ENCODE measurements around the gene CHPF.

Gene CHPF

DNA sequence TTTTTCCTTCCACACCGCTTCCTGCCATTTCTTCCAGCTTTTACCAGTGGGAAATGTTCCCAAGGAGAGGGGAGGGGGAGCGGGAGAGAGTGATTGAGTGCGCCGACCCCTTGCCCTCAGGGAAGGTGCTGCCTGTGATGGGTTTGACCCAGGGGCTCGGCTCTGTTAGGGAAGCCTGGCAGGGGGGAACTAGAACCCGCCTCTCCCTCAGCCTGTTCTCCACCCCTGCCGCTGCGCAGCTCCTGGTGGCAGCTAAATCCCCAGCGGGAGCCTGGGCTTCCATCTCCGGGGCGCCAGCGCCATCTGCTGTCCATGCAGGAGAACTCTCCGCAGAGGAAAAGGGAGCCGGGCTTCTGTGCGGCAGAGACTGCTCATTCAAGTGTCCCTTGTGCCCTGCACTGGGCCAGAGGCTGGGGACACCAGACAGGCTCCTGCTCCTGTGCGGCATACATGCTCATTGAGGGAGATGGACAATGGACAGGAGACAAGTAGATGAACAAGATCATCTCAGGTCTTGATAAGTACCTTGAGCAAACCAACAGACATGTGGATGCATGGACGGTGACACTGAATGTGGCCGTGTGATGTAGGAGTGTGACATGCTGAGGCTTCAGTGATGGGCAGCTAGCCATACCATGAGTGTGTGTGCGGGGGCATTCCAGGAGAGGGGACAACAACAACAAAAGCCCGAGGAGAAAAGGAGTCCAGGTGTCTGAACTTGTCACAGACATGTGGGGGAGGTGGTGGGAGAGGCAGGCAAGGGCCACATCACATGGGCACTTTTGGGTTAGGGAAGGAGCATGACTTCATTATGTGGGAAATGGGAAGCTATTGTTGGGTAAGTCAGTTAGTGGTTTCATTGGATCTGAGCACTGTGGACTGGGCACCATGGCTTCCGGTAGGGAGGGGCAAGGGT is 13.3 kb downstream of the CHPF start:
- peak; percentile 86 for DNase-seq

- no peak for DNase-seq
These were observed 16.1 kb downstream of the CHPF start for GRCh38 chr2:219527472-219527871.

DNA sequence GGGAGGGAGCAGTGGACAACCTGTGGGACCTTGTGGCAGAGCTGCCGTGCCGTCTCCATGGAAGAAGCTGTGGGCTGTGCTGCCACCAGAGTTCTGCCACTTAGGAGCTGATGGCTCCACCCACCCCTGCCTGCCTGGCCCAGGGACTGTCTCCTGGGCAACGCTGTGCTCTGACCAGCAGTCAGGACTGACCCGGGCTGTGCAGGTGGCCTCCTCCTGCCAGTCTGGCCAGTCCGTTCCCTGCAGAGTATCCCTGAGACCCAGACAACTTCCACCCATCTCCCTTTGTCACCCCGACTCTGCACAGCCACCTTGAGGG is 16.6 kb downstream of the CHPF start:
- DNase-seq, result no peak

DNA sequence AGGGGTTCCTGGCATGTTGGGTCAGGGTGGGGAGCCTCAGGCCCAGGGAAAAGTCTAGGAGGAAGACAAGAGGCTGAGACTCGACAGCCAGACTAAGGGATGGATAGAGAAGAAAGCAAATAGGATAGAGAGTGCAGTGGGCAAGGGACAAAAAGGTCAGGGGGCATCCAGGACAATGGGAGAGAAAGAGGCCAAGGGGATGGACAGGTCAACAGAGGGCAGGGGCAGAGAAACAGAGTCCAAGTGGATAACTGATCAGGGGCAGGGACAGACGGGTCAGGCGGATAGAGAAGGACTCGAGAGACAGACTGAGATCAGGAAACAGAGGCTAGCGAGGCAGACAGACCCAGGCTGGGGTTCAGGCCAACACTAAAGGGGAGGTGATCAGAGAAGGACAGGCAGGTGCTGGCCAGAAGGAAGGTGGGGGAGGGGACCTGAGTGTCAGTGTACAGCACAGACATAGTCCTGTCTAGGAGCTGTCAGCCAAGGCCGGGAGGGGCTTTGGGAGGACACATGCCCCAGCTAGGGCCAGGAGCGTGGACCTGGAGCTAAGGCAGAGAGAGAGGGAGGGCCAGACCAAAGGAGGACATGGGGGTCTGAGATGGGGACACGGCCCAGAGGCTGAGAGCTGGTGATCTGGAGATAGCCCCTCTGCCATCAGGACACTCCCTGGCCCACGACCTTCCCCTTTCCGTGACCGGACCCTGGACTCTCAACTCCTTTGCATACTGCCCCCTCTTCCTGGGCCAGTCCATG is 17.1 kb downstream of the CHPF start:
- no peak for DNase-seq

GRCh38 chr2:219525533-219526232 is 17.9 kb downstream of the CHPF start:
- no peak for DNase-seq

DNA sequence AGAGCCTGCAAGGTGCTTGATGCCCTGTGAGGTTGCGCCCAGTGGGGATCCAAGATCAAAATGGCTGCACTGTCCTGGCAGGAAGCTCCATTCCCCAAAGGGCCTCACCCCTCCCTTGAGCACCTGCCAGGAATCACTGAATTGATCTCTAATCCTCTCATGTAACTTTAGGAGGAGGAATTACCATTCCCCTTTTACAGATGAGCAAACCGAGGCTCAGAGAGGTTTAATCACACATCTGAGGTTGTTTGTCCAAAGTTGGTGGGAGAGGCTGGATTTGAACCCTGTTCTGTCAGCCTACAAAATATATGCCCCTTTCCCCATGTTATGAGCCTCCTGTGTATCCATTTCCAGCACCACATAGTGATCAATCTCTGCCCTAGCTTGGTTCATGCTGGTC is 18.8 kb downstream of the CHPF start:
- DNase-seq, result no peak

- DNase-seq, result no peak
These were observed 20.5 kb downstream of the CHPF start for GRCh38 chr2:219523031-219523671.

- DNase-seq, result no peak
These were observed 21.2 kb downstream of the CHPF start for GRCh38 chr2:219522111-219523030.

- no peak for DNase-seq
These were observed 22.3 kb downstream of the CHPF start for GRCh38 chr2:219521066-219521880.

- no peak for DNase-seq
These were observed 23.5 kb downstream of the CHPF start for GRCh38 chr2:219520079-219520478.

DNA sequence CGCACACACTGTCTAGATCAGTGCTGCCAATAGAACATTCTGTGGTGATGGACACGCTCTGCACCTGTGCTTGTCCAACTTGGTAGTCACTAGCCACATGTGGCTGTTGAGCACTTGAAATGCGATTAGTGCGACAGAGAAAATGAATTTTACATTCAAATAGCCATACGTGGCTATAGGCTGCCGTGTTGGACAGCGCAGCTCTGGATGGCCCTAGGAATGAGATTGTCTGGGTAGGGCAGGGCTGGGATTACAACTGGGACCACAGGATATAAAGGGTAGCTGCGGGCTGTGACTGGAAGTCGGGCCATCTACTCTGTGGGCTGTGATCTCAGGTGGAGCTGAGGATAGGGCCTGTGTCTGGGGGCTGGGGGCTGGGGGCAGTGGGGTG is 24.1 kb downstream of the CHPF start:
- DNase-seq, result no peak

DNA sequence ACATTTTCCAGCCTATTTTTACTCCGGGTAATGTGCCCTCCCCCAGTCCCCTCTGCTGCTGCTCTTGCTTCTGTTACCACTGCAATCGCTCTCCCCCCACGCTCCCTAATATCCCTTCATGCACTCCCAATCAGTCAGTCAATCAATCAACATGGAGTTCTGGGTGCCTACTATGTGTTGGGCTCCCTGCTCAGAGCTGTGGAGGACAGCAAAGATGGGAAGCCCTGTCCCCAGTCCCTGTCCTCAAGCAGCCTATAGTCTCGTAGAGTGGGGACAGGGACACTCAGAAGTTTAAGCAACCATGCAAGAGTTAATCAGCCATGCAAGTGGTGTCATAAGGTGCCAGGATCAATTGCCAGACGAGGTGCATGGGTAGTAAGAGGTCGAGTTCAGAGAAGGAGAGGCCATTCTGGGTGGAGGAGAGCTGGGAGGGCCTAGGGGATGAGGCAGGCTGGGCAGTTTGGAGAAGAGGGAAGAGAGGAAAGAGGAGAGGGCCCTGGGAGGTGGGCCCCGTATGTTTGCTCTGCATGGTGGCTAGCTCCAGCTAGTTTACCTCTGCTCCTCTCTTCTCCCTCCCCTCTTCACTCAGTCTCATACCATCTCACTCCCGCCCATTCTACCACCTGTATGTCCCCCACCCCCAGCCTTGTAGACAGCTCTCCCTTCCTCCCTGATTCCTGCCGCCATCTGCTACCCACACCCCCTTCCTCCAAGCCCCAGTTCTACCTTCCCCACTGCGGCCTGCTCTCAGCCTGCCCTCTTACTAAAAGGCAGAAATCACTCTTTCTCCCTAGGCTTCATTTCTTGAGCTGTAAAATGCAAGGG is 25.4 kb downstream of the CHPF start:
- no peak for DNase-seq

- no peak for DNase-seq
These were observed 26.7 kb downstream of the CHPF start for GRCh38 chr2:219516888-219517287.

DNA sequence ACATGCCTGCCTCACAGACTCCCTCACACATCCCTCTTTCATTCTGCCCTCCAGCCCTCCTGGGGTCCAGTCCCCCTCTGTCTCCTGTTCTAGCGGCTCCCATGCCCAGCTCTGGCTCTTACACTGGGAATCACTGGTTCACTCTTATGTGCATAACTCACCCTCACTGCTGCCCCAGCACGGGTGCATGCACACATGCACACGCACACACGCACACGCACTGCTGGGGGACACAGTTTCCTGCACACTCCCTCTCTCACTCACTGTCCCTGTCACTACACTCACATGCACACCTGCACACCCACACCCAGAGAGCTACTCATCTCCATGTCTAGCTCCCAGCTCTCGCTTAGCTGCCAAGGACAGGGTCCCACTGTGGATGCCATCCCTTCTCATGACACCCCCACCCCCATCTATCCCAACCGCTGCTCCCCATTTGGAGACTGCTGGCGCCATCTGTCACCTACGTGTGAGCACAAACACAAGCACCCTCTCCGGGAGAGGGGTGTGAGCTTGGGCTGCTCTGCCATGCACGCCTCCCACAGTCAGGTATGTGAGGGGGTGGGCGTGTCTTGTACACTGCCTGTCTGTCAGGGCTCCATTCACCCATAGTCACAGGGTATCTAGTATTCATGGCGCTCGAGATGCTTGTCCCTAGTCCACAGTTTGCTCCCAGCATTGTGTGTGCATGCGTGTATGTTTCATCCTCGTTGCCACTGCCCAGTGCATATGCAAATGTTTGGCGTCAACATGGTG is 27.6 kb downstream of the CHPF start:
- DNase-seq, result no peak

GRCh38 chr2:219514836-219515235 is 28.8 kb downstream of the CHPF start:
- DNase-seq, result no peak

GRCh38 chr2:219514196-219514761 is 29.3 kb downstream of the CHPF start, which contains the start of gene ASIC4:
ASIC4 (plus strand) TSS chr2:219514482; CDS start chr2:219514725, 243 bp downstream.
- DNase-seq, result no peak

GRCh38 chr2:219513787-219514186 is 29.8 kb downstream of the CHPF start:
- no peak for DNase-seq

- no peak for DNase-seq
These were observed 30.9 kb downstream of the CHPF start for GRCh38 chr2:219512524-219513216.
